Esophagus muscularis mucosa (tissue), 3 donors: ENCODE results near the gene TMEM33.

Experiments used
- POLR2AphosphoS5 ChIP-seq, 2 donors: sonication (generic); formaldehyde crosslinking; IDR thresholded peaks; one replicate each; pipeline ENCODE4 v1.6.1; 2017; ENCODE audit warnings: antibody characterized with exemption in 2 of 2
- TF ChIP-seq, protein P1 (sequence below), 3 experiments: fragments of 200-600 bp in 2 of 3; fragments of 450-650 bp in 1 of 3; sonication (generic) in 2 of 3; IDR thresholded peaks; one replicate each; pipeline ENCODE4 v1.5.1; 2017 to 2019; ENCODE audit warnings: antibody characterized with exemption in 3 of 3, mild to moderate bottlenecking in 2 of 3, moderate library complexity in 1 of 3

DNA sequence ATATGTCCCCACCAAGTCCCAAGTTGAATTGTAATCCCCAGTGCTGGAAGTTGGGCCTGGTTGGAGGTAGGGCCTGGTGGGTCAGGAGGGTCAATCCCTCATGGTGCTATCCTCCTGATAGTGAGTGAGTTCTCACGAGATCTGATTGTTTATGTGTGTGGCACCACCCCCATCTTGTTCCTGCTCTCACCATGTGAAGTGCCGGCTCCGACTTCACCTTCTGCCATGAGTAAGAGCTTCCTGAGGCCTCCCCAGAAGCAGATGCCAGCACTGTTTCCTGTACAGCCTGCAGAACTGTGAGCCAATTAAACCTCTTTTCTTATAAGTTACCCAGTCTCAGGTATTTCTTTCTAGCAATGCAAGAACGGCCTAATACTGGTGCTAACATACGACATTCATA lies 22.7 kb upstream of the TMEM33 start:
- TF ChIP-seq, protein P1, sequence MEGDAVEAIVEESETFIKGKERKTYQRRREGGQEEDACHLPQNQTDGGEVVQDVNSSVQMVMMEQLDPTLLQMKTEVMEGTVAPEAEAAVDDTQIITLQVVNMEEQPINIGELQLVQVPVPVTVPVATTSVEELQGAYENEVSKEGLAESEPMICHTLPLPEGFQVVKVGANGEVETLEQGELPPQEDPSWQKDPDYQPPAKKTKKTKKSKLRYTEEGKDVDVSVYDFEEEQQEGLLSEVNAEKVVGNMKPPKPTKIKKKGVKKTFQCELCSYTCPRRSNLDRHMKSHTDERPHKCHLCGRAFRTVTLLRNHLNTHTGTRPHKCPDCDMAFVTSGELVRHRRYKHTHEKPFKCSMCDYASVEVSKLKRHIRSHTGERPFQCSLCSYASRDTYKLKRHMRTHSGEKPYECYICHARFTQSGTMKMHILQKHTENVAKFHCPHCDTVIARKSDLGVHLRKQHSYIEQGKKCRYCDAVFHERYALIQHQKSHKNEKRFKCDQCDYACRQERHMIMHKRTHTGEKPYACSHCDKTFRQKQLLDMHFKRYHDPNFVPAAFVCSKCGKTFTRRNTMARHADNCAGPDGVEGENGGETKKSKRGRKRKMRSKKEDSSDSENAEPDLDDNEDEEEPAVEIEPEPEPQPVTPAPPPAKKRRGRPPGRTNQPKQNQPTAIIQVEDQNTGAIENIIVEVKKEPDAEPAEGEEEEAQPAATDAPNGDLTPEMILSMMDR (IDR thresholded peaks at IDR 0.05), result no peak
- TF ChIP-seq POLR2AphosphoS5 (IDR thresholded peaks at IDR 0.05), result no peak
